Measurements from ENCODE around the gene SMYD3.

GRCh38 chr1:246063013-246063616 lies 444.0 kb downstream of the SMYD3 start:
- no peak for TF ChIP-seq POLR2A (IDR thresholded peaks at IDR 0.05; ENCODE audit: low read length)
- no peak for TF ChIP-seq GATA1 (IDR thresholded peaks at IDR 0.05; ENCODE audit: low read depth, low read length)
